Measurements from ENCODE around the gene TNFRSF12A.
A peak's percentile ranks its signal among the peaks of the same experiment; 100 is the strongest.

The TNFRSF12A gene

GRCh38 chr16:3020247-3020603, at the start of gene TNFRSF12A:
TNFRSF12A (plus strand) TSS chr16:3020368; CDS start chr16:3020398, 30 bp downstream.
- peak; percentile 64 for DNase-seq

GRCh38 chr16:2970563-2970962, 49.6 kb upstream of the TNFRSF12A start:
- DNase-seq = no peak

- no peak for DNase-seq
These were observed 48.8 kb upstream of the TNFRSF12A start for GRCh38 chr16:2971134-2971984.

GRCh38 chr16:2971985-2972784, 48.0 kb upstream of the TNFRSF12A start:
- no peak for DNase-seq

GRCh38 chr16:2973093-2973492, 47.1 kb upstream of the TNFRSF12A start:
- DNase-seq = no peak

- no peak for DNase-seq
These were observed 46.4 kb upstream of the TNFRSF12A start for GRCh38 chr16:2973605-2974318.

GRCh38 chr16:2974319-2975056, 45.7 kb upstream of the TNFRSF12A start:
- no peak for DNase-seq

- no peak for DNase-seq
These were observed 44.9 kb upstream of the TNFRSF12A start for GRCh38 chr16:2975161-2975795.

GRCh38 chr16:2976201-2976600, 44.0 kb upstream of the TNFRSF12A start:
- DNase-seq = no peak

- DNase-seq = no peak
These were observed 43.5 kb upstream of the TNFRSF12A start for GRCh38 chr16:2976673-2977072.

GRCh38 chr16:2977440-2977839, 42.7 kb upstream of the TNFRSF12A start:
- DNase-seq = no peak

- DNase-seq = no peak
These were observed 40.4 kb upstream of the TNFRSF12A start for GRCh38 chr16:2979669-2980226.

- DNase-seq = peak; percentile 80
These were observed 39.7 kb upstream of the TNFRSF12A start, which contains the start of gene PKMYT1 for GRCh38 chr16:2980227-2981176. PKMYT1 (minus strand) TSS chr16:2980446; CDS start chr16:2979657, 789 bp downstream.

GRCh38 chr16:2981177-2981898, 38.8 kb upstream of the TNFRSF12A start:
- no peak for DNase-seq

GRCh38 chr16:2981899-2982250, 38.3 kb upstream of the TNFRSF12A start:
- DNase-seq = no peak

GRCh38 chr16:2982402-2982801, 37.8 kb upstream of the TNFRSF12A start:
- DNase-seq = no peak

- peak; percentile 81 for DNase-seq
These were observed 36.4 kb upstream of the TNFRSF12A start for GRCh38 chr16:2983706-2984136.

- no peak for DNase-seq
These were observed 34.7 kb upstream of the TNFRSF12A start for GRCh38 chr16:2985462-2985861.

GRCh38 chr16:2985893-2986355, 34.2 kb upstream of the TNFRSF12A start:
- no peak for DNase-seq
